Smooth muscle cell (in vitro differentiated cells): Measurements from ENCODE around the gene FBXO8. TPM values are rescaled to one million over a fixed set of nuclear protein-coding genes. Genes with fewer than 3 reads are reported as not detected.

ENCODE experiments used
- DNase-seq: peaks from one replicate; lab custom pipeline; 2025; ENCODE audit not compliant: unreplicated experiment; lab: John Stamatoyannopoulos, UW
- H2AFZ ChIP-seq: fragments of 200-600 bp; sonication (generic); 2 replicates; pipeline ENCODE4 v1.6.0; 2016; ENCODE audit warnings: antibody characterized with exemption, low read depth, mild to moderate bottlenecking
- H3F3A ChIP-seq: fragments of 200-600 bp; sonication (generic); 2 replicates; pipeline ENCODE4 v1.6.0; 2017; ENCODE audit warnings: antibody characterized with exemption, low read depth
- H3K27ac ChIP-seq: fragments of 200-600 bp; sonication (generic); 2 replicates; pipeline ENCODE4 v1.5.1; 2016; ENCODE audit warnings: low read depth, mild to moderate bottlenecking
- H3K27me3 ChIP-seq: fragments of 200-600 bp; sonication (generic); 2 replicates; pipeline ENCODE4 v1.6.1; 2016; ENCODE audit warnings: low read depth, mild to moderate bottlenecking
- H3K36me3 ChIP-seq: fragments of 200-600 bp; sonication (generic); 2 replicates; pipeline ENCODE4 v1.5.1; 2016; ENCODE audit warnings: low read depth
- H3K4me1 ChIP-seq: fragments of 200-600 bp; sonication (generic); 2 replicates; pipeline ENCODE4 v1.5.1; 2016; ENCODE audit warnings: low read depth
- H3K4me2 ChIP-seq: fragments of 200-600 bp; sonication (generic); 2 replicates; pipeline ENCODE4 v1.6.0; 2016; ENCODE audit warnings: mild to moderate bottlenecking
- H3K4me3 ChIP-seq: fragments of 200-600 bp; sonication (generic); 2 replicates; pipeline ENCODE4 v1.5.1; 2016; ENCODE audit warnings: mild to moderate bottlenecking
- H3K79me2 ChIP-seq: fragments of 200-600 bp; sonication (generic); 2 replicates; pipeline ENCODE4 v1.6.0; 2016; ENCODE audit warnings: low read depth, mild to moderate bottlenecking
- H3K9ac ChIP-seq: fragments of 200-600 bp; sonication (generic); 2 replicates; pipeline ENCODE4 v1.6.0; 2016; ENCODE audit warnings: low read depth
- H3K9me3 ChIP-seq: fragments of 200-600 bp; sonication (generic); replicated peaks from 2 replicates; pipeline ENCODE4 v1.5.1; 2016; ENCODE audit warnings: low read depth
- H4K20me1 ChIP-seq: fragments of 200-600 bp; sonication (generic); 2 replicates; pipeline ENCODE4 v1.6.0; 2016; ENCODE audit warnings: low read depth
- WGBS: methylation state at CpG from one replicate; pipeline ENCODE4 v1.1.7; 2016; ENCODE audit warnings: low lambda C conversion rate; 5-methylcytosine and 5-hydroxymethylcytosine counted together
- polyA plus RNA-seq: library from polyadenylated mRNA; unstranded; fragments of >200 nt; fragmentation: Nextera tagmentation; extraction: Ambion mirVana; gene quantifications from 2 replicates; pipeline ENCODE4 v1.2.1, GENCODE V29; 2016
- total RNA-seq: library from RNA; depleted of rRNA; stranded (reverse); fragments of >200 nt; gene quantifications from 2 replicates; pipeline ENCODE4 v1.2.3, GENCODE V29; 2014
- TF ChIP-seq, protein P1 (sequence below): fragments of 200-600 bp; sonication (generic); IDR thresholded peaks from 2 replicates; pipeline ENCODE4 v1.5.1; 2017; ENCODE audit warnings: borderline replicate concordance, mild to moderate bottlenecking, antibody characterized with exemption; ENCODE audit not compliant: insufficient read depth, poor library complexity, severe bottlenecking

Gene FBXO8, protein sequence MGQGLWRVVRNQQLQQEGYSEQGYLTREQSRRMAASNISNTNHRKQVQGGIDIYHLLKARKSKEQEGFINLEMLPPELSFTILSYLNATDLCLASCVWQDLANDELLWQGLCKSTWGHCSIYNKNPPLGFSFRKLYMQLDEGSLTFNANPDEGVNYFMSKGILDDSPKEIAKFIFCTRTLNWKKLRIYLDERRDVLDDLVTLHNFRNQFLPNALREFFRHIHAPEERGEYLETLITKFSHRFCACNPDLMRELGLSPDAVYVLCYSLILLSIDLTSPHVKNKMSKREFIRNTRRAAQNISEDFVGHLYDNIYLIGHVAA
- total RNA-seq: 45.7 and 54.3 TPM in 2 replicates
- polyA plus RNA-seq: 34.2 and 35.6 TPM in 2 replicates

GRCh38 chr4:174283507-174284471 lies at the start of gene FBXO8, which contains the start of gene CEP44:
TSS of gene FBXO8 (minus strand) at chr4:174283667. CDS start at chr4:174263092, 20,575 bp downstream.
TSS of gene CEP44 (plus strand) at chr4:174283911. CDS start at chr4:174299122, 15,211 bp downstream.
- TF ChIP-seq, protein P1, sequence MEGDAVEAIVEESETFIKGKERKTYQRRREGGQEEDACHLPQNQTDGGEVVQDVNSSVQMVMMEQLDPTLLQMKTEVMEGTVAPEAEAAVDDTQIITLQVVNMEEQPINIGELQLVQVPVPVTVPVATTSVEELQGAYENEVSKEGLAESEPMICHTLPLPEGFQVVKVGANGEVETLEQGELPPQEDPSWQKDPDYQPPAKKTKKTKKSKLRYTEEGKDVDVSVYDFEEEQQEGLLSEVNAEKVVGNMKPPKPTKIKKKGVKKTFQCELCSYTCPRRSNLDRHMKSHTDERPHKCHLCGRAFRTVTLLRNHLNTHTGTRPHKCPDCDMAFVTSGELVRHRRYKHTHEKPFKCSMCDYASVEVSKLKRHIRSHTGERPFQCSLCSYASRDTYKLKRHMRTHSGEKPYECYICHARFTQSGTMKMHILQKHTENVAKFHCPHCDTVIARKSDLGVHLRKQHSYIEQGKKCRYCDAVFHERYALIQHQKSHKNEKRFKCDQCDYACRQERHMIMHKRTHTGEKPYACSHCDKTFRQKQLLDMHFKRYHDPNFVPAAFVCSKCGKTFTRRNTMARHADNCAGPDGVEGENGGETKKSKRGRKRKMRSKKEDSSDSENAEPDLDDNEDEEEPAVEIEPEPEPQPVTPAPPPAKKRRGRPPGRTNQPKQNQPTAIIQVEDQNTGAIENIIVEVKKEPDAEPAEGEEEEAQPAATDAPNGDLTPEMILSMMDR: no peak
- H3K79me2 ChIP-seq: peaks cover 91% of the 10 kb centered on the region
- peak within 1 kb of the TSS; percentile 92 for H3K4me2 ChIP-seq
- H4K20me1 ChIP-seq: peaks cover 4% of the 10 kb centered on the region
- no peaks in the 10 kb centered on the region for H3K27me3 ChIP-seq
- no peaks in the 10 kb centered on the region for H3K9me3 ChIP-seq
- H3K9ac ChIP-seq: peak within 1 kb of the TSS; percentile 94
- H3K4me1 ChIP-seq: peaks cover 19% of the 10 kb centered on the region
- under 1% methylated on average over 52 of the region's 52 CpGs for WGBS
- DNase-seq: peak; percentile 36
- H3K4me3 ChIP-seq: peak within 1 kb of the TSS; percentile 70
- H2AFZ ChIP-seq: peak within 1 kb of the TSS; percentile 97
- peaks cover 3% of the 10 kb centered on the region for H3F3A ChIP-seq
- peak within 1 kb of the TSS; percentile 94 for H3K27ac ChIP-seq
- H3K36me3 ChIP-seq: peaks cover 6% of the 10 kb centered on the region

DNA sequence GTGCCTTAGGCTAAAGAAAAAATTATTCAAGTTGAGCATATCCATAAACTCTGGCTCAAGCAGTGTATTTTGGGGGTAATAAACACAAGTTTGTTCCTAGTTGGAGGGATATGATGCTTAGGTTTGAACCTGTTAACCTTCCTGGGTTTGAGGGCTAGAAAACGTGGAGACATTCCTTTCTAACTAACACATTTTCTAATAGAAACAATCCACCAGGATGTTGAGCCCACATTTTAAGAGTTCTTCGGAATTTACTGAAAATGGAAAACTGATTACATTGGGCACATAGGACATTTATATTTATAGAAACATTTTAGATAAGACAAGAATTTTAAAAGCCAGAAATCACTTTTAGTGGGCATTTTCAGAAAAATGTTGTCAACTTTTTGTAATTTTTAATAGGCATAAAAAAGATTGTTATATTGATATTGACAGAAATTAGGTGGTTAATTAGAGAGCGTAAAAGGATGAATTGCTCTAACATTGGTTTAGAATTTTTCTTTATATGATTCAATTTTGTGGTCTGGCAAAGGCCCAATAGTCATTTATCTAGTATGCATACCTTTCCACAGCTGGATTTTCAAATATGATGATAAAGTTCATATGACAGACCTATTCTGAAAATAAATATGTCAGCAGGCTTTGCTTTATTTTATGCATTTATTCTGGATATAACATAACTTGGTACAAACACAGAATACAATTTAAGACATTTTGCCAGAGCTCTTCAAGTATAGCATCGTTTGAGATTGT lies 49.5 kb upstream of the FBXO8 start:
- no peak for DNase-seq
- Histone ChIP-seq H3K9ac (no peak overlapping the region), H3K36me3 (no peaks in the 10 kb centered on the region), H3K4me1 (no peaks in the 10 kb centered on the region), H4K20me1 (no peaks in the 10 kb centered on the region), H3K4me2 (no peak overlapping the region), H3K4me3 (no peak overlapping the region), H3F3A (no peaks in the 10 kb centered on the region), H3K79me2 (no peaks in the 10 kb centered on the region), H3K9me3 (no peaks in the 10 kb centered on the region), H3K27me3 (no peaks in the 10 kb centered on the region), H3K27ac (no peak overlapping the region), H2AFZ (no peak overlapping the region)
- TF ChIP-seq, protein P1: no peak
- WGBS: 92% methylated on average over 4 of the region's 4 CpGs

DNA sequence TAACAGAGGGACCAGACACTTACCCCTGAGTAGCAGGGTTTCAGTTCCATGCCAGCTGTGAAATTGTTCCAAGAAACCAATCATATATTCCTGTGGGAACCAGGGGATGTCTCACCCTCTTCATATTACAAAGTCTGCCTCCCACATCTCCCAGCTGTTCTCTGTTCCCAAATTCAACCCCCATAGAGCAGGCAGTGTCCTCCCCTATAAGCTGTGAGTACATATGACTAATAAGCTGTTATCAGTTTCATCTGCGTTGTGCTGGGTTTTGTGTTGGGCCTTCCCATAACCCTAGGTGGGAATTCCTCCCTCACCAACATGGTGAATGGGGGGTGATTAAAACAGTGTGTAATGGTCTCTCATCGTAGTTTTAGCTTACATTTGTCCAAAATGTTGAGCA lies 41.3 kb upstream of the FBXO8 start:
- no peak overlapping the region for H3K4me3 ChIP-seq
- H3K4me1 ChIP-seq: no peaks in the 10 kb centered on the region
- no peak overlapping the region for H3K27ac ChIP-seq
- no peak overlapping the region for H3K4me2 ChIP-seq
- H3K9me3 ChIP-seq: no peaks in the 10 kb centered on the region
- DNase-seq: no peak
- no peaks in the 10 kb centered on the region for H3K36me3 ChIP-seq
- H4K20me1 ChIP-seq: no peaks in the 10 kb centered on the region
- H2AFZ ChIP-seq: no peak overlapping the region
- WGBS: 80% methylated on average over 2 of the region's 2 CpGs
- TF ChIP-seq, protein P1: no peak
- H3K9ac ChIP-seq: no peak overlapping the region
- H3K79me2 ChIP-seq: no peaks in the 10 kb centered on the region
- H3F3A ChIP-seq: no peaks in the 10 kb centered on the region
- no peaks in the 10 kb centered on the region for H3K27me3 ChIP-seq
